ENCODE results near the gene GRM8.
A peak's percentile ranks its signal among the peaks of the same experiment; 100 is the strongest.

The GRM8 gene

DNA sequence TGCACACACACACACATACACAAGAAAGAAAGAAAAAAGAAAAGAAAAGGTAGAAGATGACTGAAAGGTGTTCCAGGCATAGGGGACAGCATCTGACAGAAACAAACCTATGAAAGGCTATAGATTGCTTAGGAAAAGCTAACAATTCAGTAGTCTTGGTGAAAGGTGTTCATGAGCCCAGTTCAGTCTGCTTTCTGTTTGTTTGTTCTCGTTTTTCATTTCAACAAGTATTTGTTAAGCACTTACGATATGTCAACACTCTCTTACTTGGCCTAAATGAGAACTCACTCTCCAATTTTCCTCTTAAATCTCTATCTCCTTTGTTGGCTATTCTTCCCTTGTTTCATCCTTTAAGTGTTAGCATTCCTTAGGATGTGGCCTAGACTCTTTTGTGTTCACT is 133.2 kb downstream of the GRM8 start:
- H3K36me3 ChIP-seq (ENCODE audit: insufficient read depth, low read length): no peaks in the 10 kb centered on the region
- H3K9me3 ChIP-seq (ENCODE audit: insufficient read depth, low read length, severe bottlenecking): no peaks in the 10 kb centered on the region
- H3K4me3 ChIP-seq (ENCODE audit: low read depth in 1 of 2, low read length in 2 of 2): no peak overlapping the region
- TF ChIP-seq, protein P1, sequence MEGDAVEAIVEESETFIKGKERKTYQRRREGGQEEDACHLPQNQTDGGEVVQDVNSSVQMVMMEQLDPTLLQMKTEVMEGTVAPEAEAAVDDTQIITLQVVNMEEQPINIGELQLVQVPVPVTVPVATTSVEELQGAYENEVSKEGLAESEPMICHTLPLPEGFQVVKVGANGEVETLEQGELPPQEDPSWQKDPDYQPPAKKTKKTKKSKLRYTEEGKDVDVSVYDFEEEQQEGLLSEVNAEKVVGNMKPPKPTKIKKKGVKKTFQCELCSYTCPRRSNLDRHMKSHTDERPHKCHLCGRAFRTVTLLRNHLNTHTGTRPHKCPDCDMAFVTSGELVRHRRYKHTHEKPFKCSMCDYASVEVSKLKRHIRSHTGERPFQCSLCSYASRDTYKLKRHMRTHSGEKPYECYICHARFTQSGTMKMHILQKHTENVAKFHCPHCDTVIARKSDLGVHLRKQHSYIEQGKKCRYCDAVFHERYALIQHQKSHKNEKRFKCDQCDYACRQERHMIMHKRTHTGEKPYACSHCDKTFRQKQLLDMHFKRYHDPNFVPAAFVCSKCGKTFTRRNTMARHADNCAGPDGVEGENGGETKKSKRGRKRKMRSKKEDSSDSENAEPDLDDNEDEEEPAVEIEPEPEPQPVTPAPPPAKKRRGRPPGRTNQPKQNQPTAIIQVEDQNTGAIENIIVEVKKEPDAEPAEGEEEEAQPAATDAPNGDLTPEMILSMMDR (IDR thresholded peaks at IDR 0.05; ENCODE audit: borderline replicate concordance, extremely low read depth, low read length, poor library complexity, severe bottlenecking): no peak
- TF ChIP-seq EZH2 (IDR thresholded peaks at IDR 0.05; ENCODE audit: borderline replicate concordance, low read depth, low read length, severe bottlenecking): no peak
- DNase-seq: no peak
- no peak overlapping the region for H3K27ac ChIP-seq (ENCODE audit: low read length)
- H3K9ac ChIP-seq (ENCODE audit: low read depth, low read length): no peak overlapping the region
- H3K27me3 ChIP-seq (ENCODE audit: insufficient read depth, low read length, poor library complexity): no peaks in the 10 kb centered on the region
- H2AFZ ChIP-seq (ENCODE audit: low read depth, low read length): no peak overlapping the region
- no peak for ATAC-seq (ENCODE audit: insufficient read depth, low read depth)
- H3K79me2 ChIP-seq (ENCODE audit: insufficient read depth, low read length): no peaks in the 10 kb centered on the region
- no peaks in the 10 kb centered on the region for H3K4me1 ChIP-seq (ENCODE audit: insufficient read depth, low read length)
- H4K20me1 ChIP-seq (ENCODE audit: insufficient read depth, low read length): no peaks in the 10 kb centered on the region
- H3K4me2 ChIP-seq (ENCODE audit: insufficient read depth, low read length): no peak overlapping the region

DNA sequence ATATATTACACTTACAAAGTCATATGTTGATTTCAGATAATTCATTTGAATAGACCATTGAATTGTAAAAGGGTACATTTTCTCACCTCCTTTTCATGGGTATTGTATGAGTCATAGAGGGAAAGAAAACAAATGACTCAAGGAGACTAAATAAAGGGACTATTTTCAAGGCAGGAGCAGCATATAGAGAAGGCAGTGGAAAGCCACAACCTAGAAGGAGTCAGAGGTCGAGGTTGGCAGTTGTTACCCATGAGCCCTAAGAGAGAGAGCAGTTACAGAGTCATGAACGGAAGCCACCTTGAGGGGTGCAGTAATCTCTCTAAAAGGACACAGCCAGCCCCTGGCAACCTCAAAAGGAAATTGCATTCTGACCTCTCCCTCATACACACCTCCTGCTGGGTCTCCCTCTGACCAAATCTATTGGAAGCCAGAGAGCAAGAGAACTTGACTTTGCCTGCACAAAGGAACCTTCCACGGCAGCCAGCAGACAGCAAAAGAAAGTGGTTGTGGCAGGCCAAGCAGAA is 137.9 kb downstream of the GRM8 start:
- Histone ChIP-seq H3K9ac (ENCODE audit: low read depth, low read length) (no peak overlapping the region), H3K27ac (ENCODE audit: low read length) (no peak overlapping the region), H3K79me2 (ENCODE audit: insufficient read depth, low read length) (no peaks in the 10 kb centered on the region), H3K27me3 (ENCODE audit: insufficient read depth, low read length, poor library complexity) (no peaks in the 10 kb centered on the region), H2AFZ (ENCODE audit: low read depth, low read length) (no peak overlapping the region), H3K4me1 (ENCODE audit: insufficient read depth, low read length) (no peaks in the 10 kb centered on the region), H3K36me3 (ENCODE audit: insufficient read depth, low read length) (no peaks in the 10 kb centered on the region), H3K4me3 (ENCODE audit: low read depth in 1 of 2, low read length in 2 of 2) (no peak overlapping the region), H3K9me3 (ENCODE audit: insufficient read depth, low read length, severe bottlenecking) (no peaks in the 10 kb centered on the region), H4K20me1 (ENCODE audit: insufficient read depth, low read length) (no peaks in the 10 kb centered on the region), H3K4me2 (ENCODE audit: insufficient read depth, low read length) (no peak overlapping the region)
- TF ChIP-seq, protein P1 (IDR thresholded peaks at IDR 0.05; ENCODE audit: borderline replicate concordance, extremely low read depth, low read length, poor library complexity, severe bottlenecking): no peak
- TF ChIP-seq EZH2 (IDR thresholded peaks at IDR 0.05; ENCODE audit: borderline replicate concordance, low read depth, low read length, severe bottlenecking): no peak
- ATAC-seq (ENCODE audit: insufficient read depth, low read depth) (no peak), DNase-seq (no peak)

DNA sequence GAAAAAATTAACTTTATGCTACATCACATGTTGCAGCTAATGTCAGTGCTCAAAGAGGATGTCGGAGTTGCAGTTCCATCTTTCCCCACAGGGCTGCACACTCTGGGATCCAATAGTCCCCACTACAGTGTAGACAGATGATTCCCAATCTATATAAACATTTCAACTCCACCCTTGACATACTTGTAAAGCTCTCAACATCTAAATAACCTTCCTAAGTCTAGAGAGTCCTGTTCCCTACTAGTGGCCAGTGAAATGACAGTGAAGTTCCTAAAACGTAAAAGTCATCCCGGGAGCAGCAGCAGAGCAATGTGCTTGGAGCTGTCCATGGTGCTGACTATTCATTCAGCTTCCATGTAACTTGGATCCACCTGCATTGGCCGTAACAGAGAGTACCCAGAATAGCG is 145.1 kb downstream of the GRM8 start:
- ATAC-seq (ENCODE audit: insufficient read depth, low read depth) (peak; percentile 86), DNase-seq (peak; percentile 58)
- H3K79me2 ChIP-seq (ENCODE audit: insufficient read depth, low read length): no peaks in the 10 kb centered on the region
- H4K20me1 ChIP-seq (ENCODE audit: insufficient read depth, low read length): no peaks in the 10 kb centered on the region
- H3K9ac ChIP-seq (ENCODE audit: low read depth, low read length): no peak overlapping the region
- H3K4me1 ChIP-seq (ENCODE audit: insufficient read depth, low read length): no peaks in the 10 kb centered on the region
- no peak overlapping the region for H2AFZ ChIP-seq (ENCODE audit: low read depth, low read length)
- no peaks in the 10 kb centered on the region for H3K36me3 ChIP-seq (ENCODE audit: insufficient read depth, low read length)
- TF ChIP-seq, protein P1 (IDR thresholded peaks at IDR 0.05; ENCODE audit: borderline replicate concordance, extremely low read depth, low read length, poor library complexity, severe bottlenecking): peak; percentile 65
- TF ChIP-seq EZH2 (IDR thresholded peaks at IDR 0.05; ENCODE audit: borderline replicate concordance, low read depth, low read length, severe bottlenecking): no peak
- H3K4me3 ChIP-seq (ENCODE audit: low read depth in 1 of 2, low read length in 2 of 2): no peak overlapping the region
- H3K27ac ChIP-seq (ENCODE audit: low read length): no peak overlapping the region
- no peak overlapping the region for H3K4me2 ChIP-seq (ENCODE audit: insufficient read depth, low read length)
- no peaks in the 10 kb centered on the region for H3K27me3 ChIP-seq (ENCODE audit: insufficient read depth, low read length, poor library complexity)
- no peaks in the 10 kb centered on the region for H3K9me3 ChIP-seq (ENCODE audit: insufficient read depth, low read length, severe bottlenecking)

DNA sequence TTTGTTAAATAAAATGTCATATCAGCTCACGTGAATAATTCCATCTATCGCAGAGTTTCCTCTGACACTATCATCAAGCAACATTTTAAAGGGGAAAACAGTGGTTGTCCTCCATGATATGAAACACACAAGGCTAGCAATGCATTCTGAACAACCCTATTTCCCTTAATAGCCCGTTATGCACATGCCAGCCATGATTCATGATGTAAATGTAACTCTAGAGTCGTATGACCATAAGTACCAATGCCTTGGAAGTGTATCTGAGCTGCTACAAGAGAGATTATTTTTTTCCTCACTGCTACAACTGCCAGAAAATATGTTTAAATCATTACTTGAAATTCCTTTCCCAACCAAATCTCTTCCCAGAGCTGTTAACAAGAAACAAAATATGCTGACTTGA is 159.4 kb downstream of the GRM8 start:
- ATAC-seq (ENCODE audit: insufficient read depth, low read depth): no peak
- no peak overlapping the region for H2AFZ ChIP-seq (ENCODE audit: low read depth, low read length)
- H3K4me1 ChIP-seq (ENCODE audit: insufficient read depth, low read length): no peaks in the 10 kb centered on the region
- H4K20me1 ChIP-seq (ENCODE audit: insufficient read depth, low read length): no peaks in the 10 kb centered on the region
- no peak overlapping the region for H3K27ac ChIP-seq (ENCODE audit: low read length)
- TF ChIP-seq, protein P1 (IDR thresholded peaks at IDR 0.05; ENCODE audit: borderline replicate concordance, extremely low read depth, low read length, poor library complexity, severe bottlenecking): no peak
- TF ChIP-seq EZH2 (IDR thresholded peaks at IDR 0.05; ENCODE audit: borderline replicate concordance, low read depth, low read length, severe bottlenecking): no peak
- no peak overlapping the region for H3K4me2 ChIP-seq (ENCODE audit: insufficient read depth, low read length)
- H3K36me3 ChIP-seq (ENCODE audit: insufficient read depth, low read length): no peaks in the 10 kb centered on the region
- no peaks in the 10 kb centered on the region for H3K9me3 ChIP-seq (ENCODE audit: insufficient read depth, low read length, severe bottlenecking)
- H3K79me2 ChIP-seq (ENCODE audit: insufficient read depth, low read length): no peaks in the 10 kb centered on the region
- H3K9ac ChIP-seq (ENCODE audit: low read depth, low read length): no peak overlapping the region
- DNase-seq: no peak
- H3K4me3 ChIP-seq (ENCODE audit: low read depth in 1 of 2, low read length in 2 of 2): no peak overlapping the region
- H3K27me3 ChIP-seq (ENCODE audit: insufficient read depth, low read length, poor library complexity): no peaks in the 10 kb centered on the region

All from DND-41 (cell line).